Activated CD4-positive, alpha-beta T cell treated with anti-CD3 and anti-CD28 coated beads for 36 hours (primary cell): ENCODE data around the gene ATP8A2. TPM values are rescaled to one million over a fixed set of nuclear protein-coding genes. Genes with fewer than 3 reads are reported as not detected.
A peak's percentile ranks its signal among the peaks of the same experiment; 100 is the strongest.

Experiments used
- ATAC-seq: fragments of 200-7000 bp; cut with Tn5 transposase; one replicate; pipeline ENCODE4 v1.10.0; 2021; ENCODE audit warnings: mild to moderate bottlenecking, moderate library complexity
- CTCF ChIA-PET: fragments of 350-600 bp; sonication (Branson Sonifier 250); formaldehyde crosslinking; loops from one replicate; lab custom pipeline; 2021; ENCODE audit warnings: antibody characterized with exemption; lab: Charles Lee
- POLR2A ChIA-PET: fragments of 350-600 bp; sonication (Branson Sonifier 250); formaldehyde crosslinking; loops from one replicate; lab custom pipeline; 2021; ENCODE audit warnings: antibody characterized with exemption, inconsistent platforms; lab: Charles Lee
- DNase-seq: peaks from one replicate; pipeline ENCODE4 v3.0.0-alpha.2; 2020
- H3K27ac Mint-ChIP-seq: one replicate; pipeline ENCODE4 v1.8.0; 2021; ENCODE audit warnings: mixed read lengths
- H3K27me3 Mint-ChIP-seq: one replicate; pipeline ENCODE4 v1.8.0; 2021; ENCODE audit warnings: mixed read lengths
- H3K36me3 Mint-ChIP-seq: one replicate; pipeline ENCODE4 v1.8.0; 2021; ENCODE audit warnings: low read depth, mixed read lengths
- H3K4me1 Mint-ChIP-seq: one replicate; pipeline ENCODE4 v1.8.0; 2021; ENCODE audit warnings: mixed read lengths
- H3K4me3 Mint-ChIP-seq: one replicate; pipeline ENCODE4 v1.8.0; 2021; ENCODE audit warnings: mild to moderate bottlenecking, moderate library complexity, mixed read lengths
- H3K9me3 Mint-ChIP-seq: one replicate; pipeline ENCODE4 v1.8.0; 2021; ENCODE audit warnings: low read depth, mixed read lengths
- intact Hi-C, 2 experiments: fragments of 100-400 bp; cut with DNase I in 1 of 2; cut with micrococcal nuclease in 1 of 2; formaldehyde crosslinking; loops; one replicate each; pipeline versions ENCODE4 v1.14.2 to v1.15.1; 2022 to 2024; cut with DNase I, micrococcal nuclease
- total RNA-seq, 2 experiments: library from RNA; stranded (reverse); gene quantifications; one replicate each; pipeline ENCODE4 v1.2.3, GENCODE V29; 2021

ATP8A2 gene
- total RNA-seq, 2 experiments from 2014 or later, result 0.30 to 0.39 TPM

- Mint-ChIP-seq H3K36me3 (no peaks in the 10 kb centered on the region), H3K4me3 (no peak overlapping the region), H3K9me3 (no peaks in the 10 kb centered on the region), H3K27ac (no peak overlapping the region), H3K27me3 (peaks cover 44% of the 10 kb centered on the region), H3K4me1 (peaks cover 4% of the 10 kb centered on the region)
- DNase-seq (no peak), ATAC-seq (no peak)
- ChIA-PET POLR2A (no interaction called here), CTCF (no interaction called here)
- intact Hi-C loops, result no loop called here
Observed at GRCh38 chr13:25466880-25467279, 95.1 kb downstream of the ATP8A2 start.

- peak; percentile 32 for DNase-seq
- POLR2A ChIA-PET, result no interaction called here
- intact Hi-C loops, result no loop called here
- Mint-ChIP-seq H3K27me3 (peaks cover 42% of the 10 kb centered on the region), H3K27ac (no peak overlapping the region), H3K4me3 (no peak overlapping the region), H3K4me1 (peaks cover 4% of the 10 kb centered on the region), H3K9me3 (no peaks in the 10 kb centered on the region), H3K36me3 (no peaks in the 10 kb centered on the region)
- CTCF ChIA-PET, result no interaction called here
- no peak for ATAC-seq
Observed at GRCh38 chr13:25468325-25469168, 96.8 kb downstream of the ATP8A2 start.

GRCh38 chr13:25469169-25469525, 97.4 kb downstream of the ATP8A2 start:
- no peak for ATAC-seq
- POLR2A ChIA-PET, result no interaction called here
- CTCF ChIA-PET, result no interaction called here
- Mint-ChIP-seq H3K4me1 (peaks cover 4% of the 10 kb centered on the region), H3K4me3 (no peak overlapping the region), H3K9me3 (no peaks in the 10 kb centered on the region), H3K27ac (no peak overlapping the region), H3K36me3 (no peaks in the 10 kb centered on the region), H3K27me3 (peaks cover 42% of the 10 kb centered on the region)
- intact Hi-C loops, result no loop called here
- no peak for DNase-seq

GRCh38 chr13:25473864-25474263, 102.1 kb downstream of the ATP8A2 start:
- CTCF ChIA-PET, result no interaction called here
- Mint-ChIP-seq H3K9me3 (no peaks in the 10 kb centered on the region), H3K27ac (no peak overlapping the region), H3K4me1 (peaks cover 3% of the 10 kb centered on the region), H3K36me3 (no peaks in the 10 kb centered on the region), H3K27me3 (peaks cover 33% of the 10 kb centered on the region), H3K4me3 (no peak overlapping the region)
- no peak for DNase-seq
- ATAC-seq, result no peak
- POLR2A ChIA-PET, result no interaction called here
- intact Hi-C loops, result no loop called here

GRCh38 chr13:25478186-25478585, 106.4 kb downstream of the ATP8A2 start:
- Mint-ChIP-seq H3K27me3 (peaks cover 14% of the 10 kb centered on the region), H3K9me3 (peaks cover 4% of the 10 kb centered on the region), H3K36me3 (no peaks in the 10 kb centered on the region), H3K4me3 (no peak overlapping the region), H3K27ac (no peak overlapping the region), H3K4me1 (no peaks in the 10 kb centered on the region)
- DNase-seq (no peak), ATAC-seq (no peak)
- ChIA-PET CTCF (no interaction called here), POLR2A (no interaction called here)
- intact Hi-C loops, result no loop called here

GRCh38 chr13:25489238-25489637, 117.5 kb downstream of the ATP8A2 start:
- ATAC-seq (no peak), DNase-seq (no peak)
- intact Hi-C loops, result no loop called here
- Mint-ChIP-seq H3K36me3 (no peaks in the 10 kb centered on the region), H3K9me3 (no peaks in the 10 kb centered on the region), H3K4me3 (no peak overlapping the region), H3K4me1 (no peaks in the 10 kb centered on the region), H3K27me3 (peaks cover 18% of the 10 kb centered on the region), H3K27ac (no peak overlapping the region)
- POLR2A ChIA-PET, result interaction anchor here (0.5 kb wide), 1 partner anchor 17 kb away, joined by 5 read pairs; no protein-coding TSS in a partner anchor
- CTCF ChIA-PET, result no interaction called here

- Mint-ChIP-seq H3K36me3 (no peaks in the 10 kb centered on the region), H3K9me3 (no peaks in the 10 kb centered on the region), H3K27ac (no peak overlapping the region), H3K4me1 (no peaks in the 10 kb centered on the region), H3K27me3 (peaks cover 20% of the 10 kb centered on the region), H3K4me3 (no peak overlapping the region)
- ATAC-seq, result no peak
- ChIA-PET POLR2A (no interaction called here), CTCF (no interaction called here)
- no peak for DNase-seq
- intact Hi-C loops, result no loop called here
Observed at GRCh38 chr13:25490236-25490635, 118.5 kb downstream of the ATP8A2 start.

- no peak overlapping the region for H3K4me3 Mint-ChIP-seq
- H3K36me3 Mint-ChIP-seq, result no peaks in the 10 kb centered on the region
- intact Hi-C loops, result no loop called here
- POLR2A ChIA-PET, result no interaction called here
- CTCF ChIA-PET, result no interaction called here
- H3K4me1 Mint-ChIP-seq, result no peaks in the 10 kb centered on the region
- peaks cover 19% of the 10 kb centered on the region for H3K27me3 Mint-ChIP-seq
- H3K27ac Mint-ChIP-seq, result no peak overlapping the region
- ATAC-seq (no peak), DNase-seq (no peak)
- no peaks in the 10 kb centered on the region for H3K9me3 Mint-ChIP-seq
Observed at GRCh38 chr13:25493931-25494640, 122.3 kb downstream of the ATP8A2 start.

- intact Hi-C loops, result no loop called here
- CTCF ChIA-PET, result interaction anchor here (0.8 kb wide), 1 partner anchor 8 kb away, joined by 3 read pairs; no protein-coding TSS in a partner anchor
- Mint-ChIP-seq H3K4me1 (no peaks in the 10 kb centered on the region), H3K9me3 (no peaks in the 10 kb centered on the region), H3K36me3 (no peaks in the 10 kb centered on the region), H3K27ac (no peak overlapping the region), H3K27me3 (peaks cover 15% of the 10 kb centered on the region), H3K4me3 (no peak overlapping the region)
- DNase-seq (no peak), ATAC-seq (no peak)
- POLR2A ChIA-PET, result interaction anchor here (0.6 kb wide), 1 partner anchor 340 kb away, joined by 6 read pairs; no protein-coding TSS in a partner anchor
Observed at GRCh38 chr13:25494698-25495411, 123.1 kb downstream of the ATP8A2 start.

- no peak overlapping the region for H3K27ac Mint-ChIP-seq
- H3K9me3 Mint-ChIP-seq, result no peaks in the 10 kb centered on the region
- DNase-seq (no peak), ATAC-seq (no peak)
- intact Hi-C loops, result no loop called here
- H3K4me1 Mint-ChIP-seq, result no peaks in the 10 kb centered on the region
- POLR2A ChIA-PET, result no interaction called here
- CTCF ChIA-PET, result interaction anchor here (0.7 to 1.1 kb wide), 2 partner anchors 8 to 9 kb away, joined by 3 to 4 read pairs; no protein-coding TSS in a partner anchor
- peaks cover 2% of the 10 kb centered on the region for H3K27me3 Mint-ChIP-seq
- no peaks in the 10 kb centered on the region for H3K36me3 Mint-ChIP-seq
- no peak overlapping the region for H3K4me3 Mint-ChIP-seq
Observed at GRCh38 chr13:25501231-25501630, 129.5 kb downstream of the ATP8A2 start.

- H3K4me1 Mint-ChIP-seq, result no peaks in the 10 kb centered on the region
- no peaks in the 10 kb centered on the region for H3K9me3 Mint-ChIP-seq
- POLR2A ChIA-PET, result no interaction called here
- H3K27ac Mint-ChIP-seq, result no peak overlapping the region
- no peaks in the 10 kb centered on the region for H3K36me3 Mint-ChIP-seq
- intact Hi-C loops, result no loop called here
- H3K4me3 Mint-ChIP-seq, result no peak overlapping the region
- no peak for ATAC-seq
- CTCF ChIA-PET, result no interaction called here
- H3K27me3 Mint-ChIP-seq, result peaks cover 4% of the 10 kb centered on the region
- no peak for DNase-seq
Observed at GRCh38 chr13:25502031-25502430, 130.3 kb downstream of the ATP8A2 start.
